ENCODE results near the gene SERTAD1. TPM values are rescaled to one million over a fixed set of nuclear protein-coding genes. Genes with fewer than 3 reads are reported as not detected.

The SERTAD1 gene
- total and polyA plus RNA-seq, 2 of the 8 experiments (the other 6 are each of a cell fraction or from before 2014, with no cell fraction given): 5.4 to 6.6 TPM

GRCh38 chr19:40416918-40417642 lies 8.7 kb downstream of the SERTAD1 start:
- Histone ChIP-seq H4K20me1 (replicated peaks in 1 of 2; ENCODE audit: control insufficient read depth in 1 of 2, insufficient read depth in 2 of 2, low read length in 2 of 2) (no peaks in the 10 kb centered on the region), H2AK5ac (ENCODE audit: low read depth, low read length) (no peak overlapping the region), H3K4me1 (replicated peaks in 1 of 4; ENCODE audit: control insufficient read depth in 3 of 4, insufficient read depth in 4 of 4, low read length in 3 of 4) (peaks cover 4 to 18% (median 9%) of the 10 kb centered on the region in 4 experiments), H3K9ac (replicated peaks in 1 of 4; ENCODE audit: extremely low read depth in 1 of 4, low read depth in 3 of 4, low read length in 3 of 4) (no peak overlapping the region), H3K4me3 (ENCODE audit: extremely low read depth in 1 of 4, insufficient read depth in 2 of 4, low read depth in 3 of 4, low read length in 4 of 4) (no peak overlapping the region), H3K56ac (replicated peaks; ENCODE audit: insufficient read length, low read depth, low read length) (no peak overlapping the region), H3K23ac (ENCODE audit: insufficient read length) (no peak overlapping the region), H3K79me1 (ENCODE audit: low read depth, low read length) (no peaks in the 10 kb centered on the region), H4K91ac (replicated peaks; ENCODE audit: insufficient read length, low read length) (peak overlapping the region; percentile 75), H4K8ac (ENCODE audit: extremely low read depth, insufficient read depth, low read length) (peak overlapping the region; percentile 26; the same call in 1 of the 2 replicates), H2BK5ac (ENCODE audit: low read depth, low read length) (peak overlapping the region; percentile 78; the same call in 1 of the 2 replicates), H3K4ac (replicated peaks; ENCODE audit: insufficient read length, low read depth, low read length) (no peak overlapping the region), H3K14ac (ENCODE audit: insufficient read length) (no peak overlapping the region), H2BK20ac (ENCODE audit: low read length) (no peak overlapping the region), H3K27me3 (replicated peaks in 1 of 4; ENCODE audit: control insufficient read depth in 3 of 4, extremely low read depth in 1 of 4, insufficient read depth in 3 of 4, low read length in 3 of 4) (no peaks in the 10 kb centered on the region; a peak in 1 of 7 replicates), H2BK12ac (ENCODE audit: low read depth, low read length) (0 out of 2 replicates have a peak overlapping the region, but pooled peaks have one; percentile 75), H4K5ac (ENCODE audit: insufficient read length, low read depth, low read length) (no peak overlapping the region), H3K18ac (ENCODE audit: extremely low read depth, low read length) (no peak overlapping the region; the same call in 1 of the 2 replicates), H2BK120ac (replicated peaks; ENCODE audit: low read depth, low read length) (no peak overlapping the region), H3K9me3 (ENCODE audit: insufficient read depth in 2 of 2, low read depth in 1 of 2, low read length in 1 of 2) (no peaks in the 10 kb centered on the region), H3K36me3 (ENCODE audit: control insufficient read depth in 2 of 4, insufficient read depth in 4 of 4, low read length in 3 of 4) (no peaks in the 10 kb centered on the region), H2BK15ac (ENCODE audit: low read length) (peak overlapping the region; percentile 72; the same call in 1 of the 2 replicates), H2AFZ (ENCODE audit: low read length) (no peak overlapping the region), H3K23me2 (ENCODE audit: low read depth, low read length) (peaks cover 3% of the 10 kb centered on the region; the same call in 1 of the 2 replicates), H3K27ac (ENCODE audit: low read depth, low read length) (no peak overlapping the region), H3K4me2 (ENCODE audit: insufficient read depth in 1 of 2, low read depth in 2 of 2, low read length in 2 of 2) (no peak overlapping the region), H3K79me2 (ENCODE audit: control insufficient read depth in 1 of 2, insufficient read depth in 2 of 2, low read length in 2 of 2) (no peaks in the 10 kb centered on the region)
- TF ChIP-seq RNF2 (IDR thresholded peaks at IDR 0.05; ENCODE audit: borderline replicate concordance, low read depth, low read length, missing control alignments, poor library complexity, severe bottlenecking) (no peak), RAD21 (IDR thresholded peaks at IDR 0.05 in 1 of 2, conservative IDR thresholded peaks at IDR 0.05 in 1 of 2; ENCODE audit: low read depth in 2 of 2, low read length in 2 of 2) (no peak), CHD1 (IDR thresholded peaks at IDR 0.05; ENCODE audit: low read depth, low read length) (no peak), ASH2L (IDR thresholded peaks at IDR 0.05; ENCODE audit: low read length) (no peak), SIN3A (conservative IDR thresholded peaks at IDR 0.05 in 1 of 2, IDR thresholded peaks at IDR 0.05 in 1 of 2; ENCODE audit: low read depth in 1 of 2, low read length in 2 of 2) (no peak), CTBP2 (IDR thresholded peaks at IDR 0.05; ENCODE audit: borderline replicate concordance, insufficient read depth, insufficient read length, low read length) (no peak)
- TF ChIP-seq, protein P1, sequence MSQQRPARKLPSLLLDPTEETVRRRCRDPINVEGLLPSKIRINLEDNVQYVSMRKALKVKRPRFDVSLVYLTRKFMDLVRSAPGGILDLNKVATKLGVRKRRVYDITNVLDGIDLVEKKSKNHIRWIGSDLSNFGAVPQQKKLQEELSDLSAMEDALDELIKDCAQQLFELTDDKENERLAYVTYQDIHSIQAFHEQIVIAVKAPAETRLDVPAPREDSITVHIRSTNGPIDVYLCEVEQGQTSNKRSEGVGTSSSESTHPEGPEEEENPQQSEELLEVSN (IDR thresholded peaks at IDR 0.05): no peak
- TF ChIP-seq, protein P2, sequence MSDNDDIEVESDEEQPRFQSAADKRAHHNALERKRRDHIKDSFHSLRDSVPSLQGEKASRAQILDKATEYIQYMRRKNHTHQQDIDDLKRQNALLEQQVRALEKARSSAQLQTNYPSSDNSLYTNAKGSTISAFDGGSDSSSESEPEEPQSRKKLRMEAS (IDR thresholded peaks at IDR 0.05): no peak
- 76% methylated on average over 11 of the region's 16 CpGs; no CpG with 5 or more reads in 1 of the 2 experiments for WGBS, 2 experiments (ENCODE audit: extremely low coverage in 1 of 2, insufficient coverage in 1 of 2, insufficient read length in 1 of 2, insufficient replicate concordance in 2 of 2, low coverage in 1 of 2, low lambda C conversion rate in 2 of 2, missing lambda C conversion rate in 1 of 2)
- CTCF ChIA-PET (ENCODE audit: partially characterized antibody): interaction anchor here (0.7 to 4.4 kb wide), 10 partner anchors 8 to 125 kb away, joined by 3 to 41 read pairs (median 4); no protein-coding TSS in a partner anchor
- FAIRE-seq (no peak), DNase-seq (ENCODE audit: low read depth in 1 of 2, low spot score in 2 of 2) (no peak)
- POLR2A ChIA-PET (ENCODE audit: partially characterized antibody): interaction anchor here (1.3 to 4.7 kb wide), 6 partner anchors 9 to 28 kb away, joined by 3 to 18 read pairs (median 7); partner anchors contain the start of gene SERTAD1
